ENCODE results near the gene CD9. TPM values are rescaled to one million over a fixed set of nuclear protein-coding genes. Genes with fewer than 3 reads are reported as not detected.
"Not testable (repeated sequence)": the region's sequence is repeated elsewhere in the genome, so short reads cannot be mapped to it uniquely, and the experiment has no call there.

CD9 gene
- polyA plus RNA-seq = 100 to 1,000 TPM in 2 of 4 donors, 10 to 100 TPM in 2; 46.2 to 296 (median 139) TPM
- long read RNA-seq, donor 1, transcript CD9-201 (8 exons, 1,218 nt) = major isoform, 183 of 305 reads
- long read RNA-seq, donor 1, transcript CD9-207 (2 exons, 441 nt) = minor isoform, 13 of 305 reads
- long read RNA-seq, donor 1, partial matches to known transcripts = 103 of 305 reads
- long read RNA-seq, donor 1, other reads (novel, unspliced or antisense) = 0 of 305 reads
- long read RNA-seq, donor 2, transcript CD9-201 (8 exons, 1,218 nt) = major isoform, 37 of 56 reads
- long read RNA-seq, donor 2, partial matches to known transcripts = 15 of 56 reads
- long read RNA-seq, donor 2, other reads (novel, unspliced or antisense) = 0 of 56 reads
- long read RNA-seq, donor 3, transcript CD9-207 (2 exons, 441 nt) = minor isoform, 10 of 126 reads
- long read RNA-seq, donor 3, transcript CD9-201 (8 exons, 1,218 nt) = major isoform, 24 of 126 reads
- long read RNA-seq, donor 3, partial matches to known transcripts = 92 of 126 reads
- long read RNA-seq, donor 3, other reads (novel, unspliced or antisense) = 0 of 126 reads
- long read RNA-seq, donor 4, partial matches to known transcripts = 0 of 3 reads
- long read RNA-seq, donor 4, other reads (novel, unspliced or antisense) = 0 of 3 reads
- long read RNA-seq, donor 5, transcript CD9-201 (8 exons, 1,218 nt) = major isoform, 15 of 72 reads
- long read RNA-seq, donor 5, partial matches to known transcripts = 55 of 72 reads
- long read RNA-seq, donor 5, other reads (novel, unspliced or antisense) = 0 of 72 reads
- long read RNA-seq, donor 6, transcript CD9-201 (8 exons, 1,218 nt) = major isoform, 66 of 103 reads
- long read RNA-seq, donor 6, partial matches to known transcripts = 33 of 103 reads
- long read RNA-seq, donor 6, other reads (novel, unspliced or antisense) = 0 of 103 reads
- long read RNA-seq, donor 7 = 0 reads
- long read RNA-seq, donor 8, transcript CD9-201 (8 exons, 1,218 nt) = major isoform, 18 of 25 reads
- long read RNA-seq, donor 8, partial matches to known transcripts = 7 of 25 reads
- long read RNA-seq, donor 8, other reads (novel, unspliced or antisense) = 0 of 25 reads
- long read RNA-seq, donor 9, transcript CD9-201 (8 exons, 1,218 nt) = major isoform, 13 of 21 reads
- long read RNA-seq, donor 9, partial matches to known transcripts = 7 of 21 reads
- long read RNA-seq, donor 9, other reads (novel, unspliced or antisense) = 0 of 21 reads
- long read RNA-seq, donor 10, transcript CD9-201 (8 exons, 1,218 nt) = major isoform, 160 of 399 reads
- long read RNA-seq, donor 10, transcript CD9-207 (2 exons, 441 nt) = minor isoform, 23 of 399 reads
- long read RNA-seq, donor 10, partial matches to known transcripts = 210 of 399 reads
- long read RNA-seq, donor 10, other reads (novel, unspliced or antisense) = 0 of 399 reads

DNA sequence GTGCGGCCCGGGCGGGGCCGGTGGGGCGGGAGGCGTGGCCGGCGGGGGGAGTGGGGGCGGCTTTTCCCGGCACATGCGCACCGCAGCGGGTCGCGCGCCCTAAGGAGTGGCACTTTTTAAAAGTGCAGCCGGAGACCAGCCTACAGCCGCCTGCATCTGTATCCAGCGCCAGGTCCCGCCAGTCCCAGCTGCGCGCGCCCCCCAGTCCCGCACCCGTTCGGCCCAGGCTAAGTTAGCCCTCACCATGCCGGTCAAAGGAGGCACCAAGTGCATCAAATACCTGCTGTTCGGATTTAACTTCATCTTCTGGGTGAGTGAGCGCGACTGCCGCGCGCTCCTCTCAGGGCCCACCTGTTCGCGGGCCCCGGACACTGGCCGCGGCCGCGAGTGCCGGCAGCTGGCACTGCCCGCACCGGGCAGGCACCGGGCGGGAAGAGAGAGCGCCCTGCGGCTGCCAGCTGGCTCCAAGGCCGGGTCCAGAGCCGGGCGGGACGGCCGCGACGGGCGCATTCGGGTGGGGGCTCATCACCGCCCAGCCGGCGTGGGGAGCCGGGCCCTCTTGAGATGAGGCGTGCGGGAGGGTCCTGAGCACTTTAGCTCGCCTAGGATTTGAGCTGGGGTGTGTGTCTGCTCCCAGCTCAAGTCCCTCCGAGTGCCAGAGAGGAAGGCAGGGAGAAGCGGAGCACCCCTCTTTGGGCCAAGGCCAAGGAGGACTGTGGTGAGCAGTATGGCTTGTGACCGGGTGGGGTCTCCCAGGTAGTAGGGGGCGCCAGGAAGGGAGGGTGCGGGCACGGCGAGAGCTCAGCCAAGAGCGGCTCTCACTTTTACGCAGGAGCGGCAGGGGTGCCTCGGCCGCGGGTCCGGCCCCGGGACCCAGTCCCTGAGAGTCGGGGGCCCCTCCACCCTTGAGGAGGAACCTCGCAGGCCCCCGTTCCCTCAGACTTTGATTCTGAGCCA is at the start of gene CD9:
Gene CD9, plus strand, starts transcription at position 145 of the 957 bp plus-strand sequence. Its CDS starts 100 bp downstream, at position 245.
- WGBS, 3 donors = 0 to 1% (median 1%) methylated on average over 57 to 75 of the region's 81 CpGs
- FAIRE-seq = no peak
- H3K4me1 ChIP-seq (ENCODE audit: control insufficient read depth in 3 of 3, insufficient read depth in 2 of 3, low read depth in 1 of 3, low read length in 2 of 3) = peaks cover 3 to 76% (median 9%) of the 10 kb centered on the region in 3 donors

DNA sequence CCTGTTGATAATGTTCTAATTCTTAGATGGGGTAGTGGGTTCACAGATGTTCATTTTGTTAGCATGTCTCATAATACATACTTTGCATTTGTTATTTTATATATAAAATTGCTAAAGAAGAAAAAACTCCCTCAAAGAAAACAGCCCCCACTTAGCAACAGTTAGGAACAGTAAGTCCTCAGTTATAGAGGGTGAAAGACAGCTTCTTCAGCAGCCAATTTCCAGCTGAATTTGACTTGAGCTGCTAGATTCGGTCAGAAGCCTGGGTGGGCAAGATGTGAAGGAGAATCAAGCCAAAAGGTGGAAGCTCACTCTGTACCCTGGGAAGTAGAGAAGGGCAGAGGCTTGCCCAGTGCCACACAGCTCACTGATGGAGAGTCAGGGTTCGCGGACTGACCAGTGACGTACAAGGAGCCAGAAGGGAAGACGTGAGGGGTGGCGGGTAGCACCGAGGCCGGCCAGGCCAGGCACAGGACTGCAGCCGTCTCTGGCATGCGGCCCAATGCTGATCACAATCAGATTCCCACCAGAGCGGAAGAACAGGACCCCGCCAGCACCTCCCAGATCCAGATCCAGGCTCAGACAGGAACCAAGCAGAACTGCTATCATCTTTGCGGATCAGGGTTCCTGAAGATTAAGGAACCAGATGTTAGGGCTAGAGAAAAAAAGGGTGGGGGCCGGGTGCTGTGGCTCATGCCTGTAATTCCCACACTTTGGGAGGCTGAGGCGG is 45.3 kb upstream of the CD9 start:
- 79 to 86% (median 83%) methylated on average over 15 of the region's 15 CpGs for WGBS, 3 donors
- DNase-seq (no peak), FAIRE-seq (no peak)
- Histone ChIP-seq H3K4me3 (ENCODE audit: low read depth in 1 of 3, low read length in 3 of 3) (no peak overlapping the region), H3K9me3 (ENCODE audit: control insufficient read depth in 2 of 2, insufficient read depth in 1 of 2, low read depth in 1 of 2, low read length in 1 of 2) (no peaks in the 10 kb centered on the region), H3K27me3 (ENCODE audit: control insufficient read depth in 3 of 3, insufficient read depth in 3 of 3, low read length in 3 of 3) (no peaks in the 10 kb centered on the region), H3K4me1 (ENCODE audit: control insufficient read depth in 3 of 3, insufficient read depth in 2 of 3, low read depth in 1 of 3, low read length in 2 of 3) (peaks cover 0 to 10% (median 0%) of the 10 kb centered on the region in 3 donors), H3K36me3 (ENCODE audit: control insufficient read depth in 3 of 3, insufficient read depth in 2 of 3, low read depth in 1 of 3, low read length in 3 of 3) (no peaks in the 10 kb centered on the region), H3K27ac (ENCODE audit: low read depth in 1 of 3, low read length in 2 of 3) (peak overlapping the region in 1 of 3 donors; percentile 52)

More for the DNA sequence above, at the start of gene CD9:
- peak within 1 kb of the TSS; percentile 76 to 88 (median 82) for H3K4me3 ChIP-seq (ENCODE audit: low read depth in 1 of 3, low read length in 3 of 3)
- peak; percentile 65 to 78 for DNase-seq
- H3K27me3 ChIP-seq (ENCODE audit: control insufficient read depth in 3 of 3, insufficient read depth in 3 of 3, low read length in 3 of 3) = peaks cover 0 to 4% (median 0%) of the 10 kb centered on the region in 3 donors
- no peaks in the 10 kb centered on the region for H3K9me3 ChIP-seq (ENCODE audit: control insufficient read depth in 2 of 2, insufficient read depth in 1 of 2, low read depth in 1 of 2, low read length in 1 of 2)
- H3K27ac ChIP-seq (ENCODE audit: low read depth in 1 of 3, low read length in 2 of 3) = peak within 1 kb of the TSS; percentile 81 to 93 (median 93)
- peaks cover 0 to 22% (median 0%) of the 10 kb centered on the region in 3 donors for H3K36me3 ChIP-seq (ENCODE audit: control insufficient read depth in 3 of 3, insufficient read depth in 2 of 3, low read depth in 1 of 3, low read length in 3 of 3)

DNA sequence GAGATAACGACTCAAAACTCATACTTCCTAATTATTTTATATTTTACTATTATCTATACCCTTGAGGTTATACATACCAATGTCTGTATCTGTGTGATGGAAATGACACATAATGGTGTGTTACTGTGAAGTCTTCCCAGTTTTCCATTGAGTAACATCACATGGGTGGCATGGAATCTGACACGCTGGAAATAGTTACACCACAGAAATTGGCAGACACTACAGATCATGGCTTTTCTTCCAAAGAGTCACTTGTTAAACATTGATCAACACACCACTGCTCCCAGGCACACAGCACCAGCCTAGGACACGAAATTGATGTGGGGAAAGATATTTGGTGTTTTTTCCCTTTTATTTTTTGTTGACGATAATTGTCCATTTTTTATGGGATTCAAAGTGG is 42.7 kb upstream of the CD9 start:
- no peak overlapping the region for H3K27ac ChIP-seq (ENCODE audit: low read depth in 1 of 3, low read length in 2 of 3)
- FAIRE-seq (no peak), DNase-seq (no peak)
- no peaks in the 10 kb centered on the region for H3K36me3 ChIP-seq (ENCODE audit: control insufficient read depth in 3 of 3, insufficient read depth in 2 of 3, low read depth in 1 of 3, low read length in 3 of 3)
- WGBS, 3 donors = 90 to 93% (median 93%) methylated on average over 4 of the region's 4 CpGs
- H3K4me3 ChIP-seq (ENCODE audit: low read depth in 1 of 3, low read length in 3 of 3) = no peak overlapping the region
- no peaks in the 10 kb centered on the region for H3K27me3 ChIP-seq (ENCODE audit: control insufficient read depth in 3 of 3, insufficient read depth in 3 of 3, low read length in 3 of 3)
- H3K4me1 ChIP-seq (ENCODE audit: control insufficient read depth in 3 of 3, insufficient read depth in 2 of 3, low read depth in 1 of 3, low read length in 2 of 3) = peaks cover 0 to 10% (median 0%) of the 10 kb centered on the region in 3 donors
- H3K9me3 ChIP-seq (ENCODE audit: control insufficient read depth in 2 of 2, insufficient read depth in 1 of 2, low read depth in 1 of 2, low read length in 1 of 2) = no peaks in the 10 kb centered on the region

- Histone ChIP-seq H3K27me3 (ENCODE audit: control insufficient read depth in 3 of 3, insufficient read depth in 3 of 3, low read length in 3 of 3) (no peaks in the 10 kb centered on the region), H3K4me1 (ENCODE audit: control insufficient read depth in 3 of 3, insufficient read depth in 2 of 3, low read depth in 1 of 3, low read length in 2 of 3) (peaks cover 0 to 10% (median 0%) of the 10 kb centered on the region in 3 donors), H3K4me3 (ENCODE audit: low read depth in 1 of 3, low read length in 3 of 3) (no peak overlapping the region), H3K36me3 (ENCODE audit: control insufficient read depth in 3 of 3, insufficient read depth in 2 of 3, low read depth in 1 of 3, low read length in 3 of 3) (no peaks in the 10 kb centered on the region), H3K27ac (ENCODE audit: low read depth in 1 of 3, low read length in 2 of 3) (no peak overlapping the region), H3K9me3 (ENCODE audit: control insufficient read depth in 2 of 2, insufficient read depth in 1 of 2, low read depth in 1 of 2, low read length in 1 of 2) (no peaks in the 10 kb centered on the region)
- no peak for FAIRE-seq
- DNase-seq = peak in 1 of 2 donors; percentile 25
- WGBS, 3 donors = 40 to 67% (median 51%) methylated on average over 4 of the region's 4 CpGs
Observed at GRCh38 chr12:6158255-6158654, 41.9 kb upstream of the CD9 start.

- no peak overlapping the region for H3K4me3 ChIP-seq (ENCODE audit: low read depth in 1 of 3, low read length in 3 of 3)
- H3K9me3 ChIP-seq (ENCODE audit: control insufficient read depth in 2 of 2, insufficient read depth in 1 of 2, low read depth in 1 of 2, low read length in 1 of 2) = no peaks in the 10 kb centered on the region
- H3K27me3 ChIP-seq (ENCODE audit: control insufficient read depth in 3 of 3, insufficient read depth in 3 of 3, low read length in 3 of 3) = no peaks in the 10 kb centered on the region
- WGBS, 3 donors = 91 to 96% (median 94%) methylated on average over 11 of the region's 11 CpGs
- H3K36me3 ChIP-seq (ENCODE audit: control insufficient read depth in 3 of 3, insufficient read depth in 2 of 3, low read depth in 1 of 3, low read length in 3 of 3) = no peaks in the 10 kb centered on the region
- DNase-seq = no peak
- no peak overlapping the region for H3K27ac ChIP-seq (ENCODE audit: low read depth in 1 of 3, low read length in 2 of 3)
- peaks cover 0 to 10% (median 0%) of the 10 kb centered on the region in 3 donors for H3K4me1 ChIP-seq (ENCODE audit: control insufficient read depth in 3 of 3, insufficient read depth in 2 of 3, low read depth in 1 of 3, low read length in 2 of 3)
- FAIRE-seq = no peak
Observed at GRCh38 chr12:6158749-6159148, 41.5 kb upstream of the CD9 start.

- DNase-seq; FAIRE-seq; H3K36me3 ChIP-seq (ENCODE audit: control insufficient read depth in 3 of 3, insufficient read depth in 2 of 3, low read depth in 1 of 3, low read length in 3 of 3); H3K4me3 ChIP-seq (ENCODE audit: low read depth in 1 of 3, low read length in 3 of 3); H3K27ac ChIP-seq (ENCODE audit: low read depth in 1 of 3, low read length in 2 of 3); H3K27me3 ChIP-seq (ENCODE audit: control insufficient read depth in 3 of 3, insufficient read depth in 3 of 3, low read length in 3 of 3); H3K9me3 ChIP-seq (ENCODE audit: control insufficient read depth in 2 of 2, insufficient read depth in 1 of 2, low read depth in 1 of 2, low read length in 1 of 2): not testable (repeated sequence)
- H3K4me1 ChIP-seq (ENCODE audit: control insufficient read depth in 3 of 3, insufficient read depth in 2 of 3, low read depth in 1 of 3, low read length in 2 of 3) = peaks cover 0 to 10% (median 0%) of the 10 kb centered on the region in 3 donors
- WGBS, 3 donors = 89 to 90% (median 90%) methylated on average over 46 to 50 of the region's 50 CpGs
Observed at GRCh38 chr12:6159166-6160011, 40.8 kb upstream of the CD9 start.

Measured in small intestine (tissue), 16 donors.